GM19455 (cell line): ENCODE data around the gene SETD5.
"Not testable (repeated sequence)": the region's sequence is repeated elsewhere in the genome, so short reads cannot be mapped to it uniquely, and the experiment has no call there.

ENCODE experiments used
- ATAC-seq: cut with Tn5 transposase; IDR thresholded peaks from one replicate; pipeline ENCODE4 v1.9.1; 2021; ENCODE audit not compliant: unreplicated experiment

SETD5 gene

GRCh38 chr3:9455596-9456131, 58.2 kb downstream of the SETD5 start:
- ATAC-seq: no peak

GRCh38 chr3:9467451-9467850, 70.0 kb downstream of the SETD5 start:
- no peak for ATAC-seq

- ATAC-seq: no peak
These were observed 71.0 kb downstream of the SETD5 start for GRCh38 chr3:9468460-9468859.

- ATAC-seq: no peak
These were observed 72.6 kb downstream of the SETD5 start for GRCh38 chr3:9469986-9470385.

- no peak for ATAC-seq
These were observed 76.2 kb downstream of the SETD5 start for GRCh38 chr3:9473496-9474065.

- ATAC-seq: no peak
These were observed 77.1 kb downstream of the SETD5 start for GRCh38 chr3:9474482-9474881.

GRCh38 chr3:9476935-9477334, 79.5 kb downstream of the SETD5 start:
- no peak for ATAC-seq

- ATAC-seq: no peak
These were observed 82.8 kb downstream of the SETD5 start for GRCh38 chr3:9480265-9480664.

GRCh38 chr3:9485248-9485647, 87.8 kb downstream of the SETD5 start:
- no peak for ATAC-seq

GRCh38 chr3:9491506-9491905, 94.1 kb downstream of the SETD5 start:
- ATAC-seq: no peak

- ATAC-seq: not testable (repeated sequence)
These were observed 96.6 kb downstream of the SETD5 start for GRCh38 chr3:9494036-9494435.

- no peak for ATAC-seq
These were observed 99.5 kb downstream of the SETD5 start for GRCh38 chr3:9496893-9497292.

GRCh38 chr3:9497821-9498565, 100.6 kb downstream of the SETD5 start:
- no peak for ATAC-seq

GRCh38 chr3:9498781-9499180, 101.4 kb downstream of the SETD5 start:
- ATAC-seq: no peak

GRCh38 chr3:9499455-9500107, 102.2 kb downstream of the SETD5 start:
- no peak for ATAC-seq

GRCh38 chr3:9500108-9501050, 103.0 kb downstream of the SETD5 start:
- ATAC-seq: no peak

GRCh38 chr3:9501226-9501625, 103.8 kb downstream of the SETD5 start:
- no peak for ATAC-seq

GRCh38 chr3:9503283-9503682, 105.9 kb downstream of the SETD5 start:
- ATAC-seq: no peak

- ATAC-seq: no peak
These were observed 110.5 kb downstream of the SETD5 start for GRCh38 chr3:9507586-9508578.

- ATAC-seq: no peak
These were observed 111.4 kb downstream of the SETD5 start for GRCh38 chr3:9508781-9509180.
